Right lung (tissue), 5 donors: Measurements from ENCODE around the gene COL18A1. TPM values are rescaled to one million over a fixed set of nuclear protein-coding genes. Genes with fewer than 3 reads are reported as not detected.
"Not testable (repeated sequence)": the region's sequence is repeated elsewhere in the genome, so short reads cannot be mapped to it uniquely, and the experiment has no call there.

ENCODE experiments used
- DNase-seq, 2 donors: peaks; one replicate each; pipeline ENCODE4 v3.0.0-alpha.2; 2013
- polyA plus RNA-seq, 5 donors: library from polyadenylated mRNA; unstranded; fragments of 120-200 nt; gene quantifications; one replicate each; pipeline versions ENCODE4 v1.2.1 to v1.2.3, GENCODE V29; 2013; ENCODE audit warnings: inconsistent platforms in 1 of 5, low replicate concordance in 1 of 5; ENCODE audit not compliant: insufficient read length in 5 of 5, insufficient read depth in 1 of 5

The COL18A1 gene
- polyA plus RNA-seq, 5 donors: 31.9 to 103 (median 57.3) TPM

DNA sequence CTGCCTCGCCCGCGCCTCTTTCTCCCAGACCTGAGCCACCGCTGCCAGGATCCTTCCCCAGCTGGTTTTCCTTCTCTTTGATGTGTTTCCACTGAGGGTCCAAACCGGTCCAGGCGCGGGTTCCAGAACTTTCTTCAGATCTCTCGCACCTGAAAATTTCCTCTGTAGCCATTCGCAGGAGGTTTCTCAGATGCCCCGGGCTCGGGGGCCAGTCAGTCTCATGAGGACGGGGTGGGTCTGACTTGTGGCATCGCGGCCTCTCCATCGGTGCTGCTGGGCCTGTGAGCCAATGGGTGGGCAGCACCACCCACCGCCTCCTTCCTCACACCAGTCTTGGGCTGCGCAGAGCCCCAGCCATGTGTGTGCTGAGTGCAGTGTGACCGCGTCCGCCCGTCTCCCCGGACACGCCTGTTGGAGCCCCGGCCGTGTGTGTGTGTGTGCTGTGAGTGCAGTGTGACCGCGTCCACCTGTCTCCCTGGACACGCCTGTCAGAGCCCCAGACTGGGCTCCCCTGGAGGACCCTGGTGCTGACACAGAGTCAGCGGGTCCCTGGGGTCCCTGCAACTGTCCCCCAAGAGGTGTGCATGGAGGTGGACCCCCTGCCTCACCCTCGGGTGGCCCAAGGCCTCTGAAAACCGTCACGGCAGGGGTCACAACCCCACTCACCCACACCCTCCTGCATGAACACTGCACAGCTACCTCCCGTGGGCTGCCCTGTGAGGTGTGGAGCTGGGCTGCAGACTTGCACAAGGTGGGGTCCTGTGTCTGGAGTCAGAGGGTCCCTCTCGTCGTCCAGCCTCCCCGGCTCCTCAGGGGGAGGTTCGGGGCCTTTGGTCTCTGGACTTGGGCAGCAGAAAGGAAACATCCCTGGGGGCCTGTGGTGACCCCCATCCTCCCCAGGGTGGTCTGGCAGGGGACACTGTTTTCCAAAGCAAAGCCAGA is 20.2 kb downstream of the COL18A1 start:
- DNase-seq: no peak

DNA sequence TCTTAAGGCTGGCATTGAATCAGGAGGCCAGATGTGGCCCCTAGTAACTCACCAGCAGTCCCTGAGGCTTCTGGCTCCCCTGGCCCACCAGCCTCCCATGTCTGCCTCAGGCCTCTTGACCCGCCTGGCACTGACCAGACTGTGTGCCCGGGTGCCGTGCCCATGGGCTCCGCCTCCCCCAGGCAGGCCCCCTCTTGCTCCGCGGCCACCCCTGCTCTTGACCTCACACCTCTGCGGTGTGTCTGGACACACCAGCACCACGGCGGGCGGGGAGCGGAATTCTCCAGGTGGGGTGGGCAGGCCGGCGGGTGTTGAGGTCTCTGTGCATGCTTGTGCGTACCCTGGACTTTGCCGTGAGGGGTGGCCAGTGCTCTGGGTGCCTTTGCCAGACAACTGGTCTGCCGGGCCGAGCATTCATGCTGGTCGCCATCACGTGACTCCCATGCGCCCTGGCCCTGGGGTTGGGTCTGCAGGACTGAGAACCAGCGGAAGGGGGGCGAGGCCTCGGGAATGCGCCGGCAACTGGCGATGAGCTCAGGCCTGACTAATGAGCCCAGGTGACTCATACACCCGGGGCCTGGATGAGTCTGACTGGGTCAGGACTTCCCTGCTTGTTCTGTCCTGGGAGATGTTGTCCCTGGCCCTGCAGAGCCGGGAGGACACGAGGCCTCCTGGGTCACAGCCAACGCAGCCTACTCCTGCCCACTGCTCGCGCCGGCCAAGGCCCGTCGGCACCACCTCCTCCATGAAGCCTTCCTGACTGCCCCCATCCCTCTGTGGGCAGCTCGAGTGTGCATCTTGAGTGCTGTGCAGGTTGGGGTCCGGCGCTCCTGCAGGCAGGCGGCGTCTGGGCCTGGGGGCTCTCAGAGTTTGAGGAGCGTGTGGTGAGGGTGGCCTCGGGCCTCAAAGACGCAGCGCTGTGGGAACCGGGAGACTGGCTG is 22.6 kb downstream of the COL18A1 start:
- no peak for DNase-seq

DNA sequence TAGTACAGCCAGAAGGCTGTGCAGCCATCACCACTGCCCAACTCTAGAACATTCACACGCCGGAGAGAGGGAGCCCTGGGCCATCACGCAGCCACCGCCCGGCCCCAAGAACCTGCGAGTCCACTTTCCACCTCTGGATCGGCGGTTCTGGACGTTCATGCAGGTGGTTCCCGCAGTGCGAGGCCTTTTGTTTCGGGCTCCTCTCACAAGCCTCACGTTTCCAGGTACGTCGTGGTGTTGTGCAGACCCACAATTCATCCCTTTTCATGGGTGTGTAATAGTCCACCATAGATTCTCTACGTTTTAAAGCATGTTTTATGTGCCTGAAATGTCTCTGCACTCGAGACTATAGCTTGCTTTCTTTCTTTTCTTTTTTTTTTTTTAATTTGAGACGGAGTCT is 23.6 kb downstream of the COL18A1 start:
- no peak for DNase-seq

DNA sequence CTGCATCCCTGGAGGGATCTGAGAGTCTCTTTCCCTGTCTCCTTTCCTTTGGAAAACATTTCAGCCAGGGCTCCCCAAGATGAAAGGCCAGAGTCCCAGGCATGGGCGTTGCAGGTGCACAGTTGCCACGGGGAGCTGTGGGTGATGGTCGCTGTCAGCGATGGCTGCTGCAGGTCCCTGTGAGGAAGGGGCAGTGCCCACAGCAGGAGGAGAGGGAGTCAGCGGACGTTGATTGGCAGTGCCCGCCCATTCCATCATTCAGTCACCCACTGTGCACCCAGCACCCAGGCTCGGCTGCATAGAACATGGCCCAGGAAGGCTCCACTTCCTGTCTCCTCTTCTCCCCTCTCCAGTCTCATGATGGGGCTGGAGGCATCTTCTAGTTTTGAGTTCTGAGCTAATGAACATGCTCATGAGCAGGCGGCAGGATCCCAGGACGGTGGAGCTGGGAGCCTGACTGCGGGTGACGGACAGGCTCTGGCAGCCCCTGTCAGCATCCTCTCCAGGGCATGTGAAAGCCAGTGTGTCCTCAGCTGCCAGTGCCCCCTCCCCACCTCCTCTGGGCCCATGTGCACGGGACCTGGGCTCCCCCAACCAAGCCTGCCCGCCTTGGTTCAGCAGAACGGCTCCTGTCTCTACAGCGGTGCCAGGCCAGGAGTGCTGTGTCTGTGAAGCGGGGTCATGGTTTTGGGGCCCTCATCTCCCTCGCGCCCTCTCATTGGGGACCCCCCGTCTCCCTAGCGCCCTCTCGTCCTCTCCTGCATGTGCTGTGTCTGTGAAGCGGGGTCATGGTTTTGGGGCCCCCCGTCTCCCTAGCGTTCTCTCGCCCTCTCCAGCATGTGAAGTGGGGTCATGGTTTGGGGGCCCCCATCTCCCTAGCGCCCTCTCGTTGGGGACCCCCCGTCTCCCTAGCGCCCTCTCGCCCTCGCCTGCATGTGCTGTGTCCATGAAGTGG is 24.5 kb downstream of the COL18A1 start:
- DNase-seq: no peak

DNA sequence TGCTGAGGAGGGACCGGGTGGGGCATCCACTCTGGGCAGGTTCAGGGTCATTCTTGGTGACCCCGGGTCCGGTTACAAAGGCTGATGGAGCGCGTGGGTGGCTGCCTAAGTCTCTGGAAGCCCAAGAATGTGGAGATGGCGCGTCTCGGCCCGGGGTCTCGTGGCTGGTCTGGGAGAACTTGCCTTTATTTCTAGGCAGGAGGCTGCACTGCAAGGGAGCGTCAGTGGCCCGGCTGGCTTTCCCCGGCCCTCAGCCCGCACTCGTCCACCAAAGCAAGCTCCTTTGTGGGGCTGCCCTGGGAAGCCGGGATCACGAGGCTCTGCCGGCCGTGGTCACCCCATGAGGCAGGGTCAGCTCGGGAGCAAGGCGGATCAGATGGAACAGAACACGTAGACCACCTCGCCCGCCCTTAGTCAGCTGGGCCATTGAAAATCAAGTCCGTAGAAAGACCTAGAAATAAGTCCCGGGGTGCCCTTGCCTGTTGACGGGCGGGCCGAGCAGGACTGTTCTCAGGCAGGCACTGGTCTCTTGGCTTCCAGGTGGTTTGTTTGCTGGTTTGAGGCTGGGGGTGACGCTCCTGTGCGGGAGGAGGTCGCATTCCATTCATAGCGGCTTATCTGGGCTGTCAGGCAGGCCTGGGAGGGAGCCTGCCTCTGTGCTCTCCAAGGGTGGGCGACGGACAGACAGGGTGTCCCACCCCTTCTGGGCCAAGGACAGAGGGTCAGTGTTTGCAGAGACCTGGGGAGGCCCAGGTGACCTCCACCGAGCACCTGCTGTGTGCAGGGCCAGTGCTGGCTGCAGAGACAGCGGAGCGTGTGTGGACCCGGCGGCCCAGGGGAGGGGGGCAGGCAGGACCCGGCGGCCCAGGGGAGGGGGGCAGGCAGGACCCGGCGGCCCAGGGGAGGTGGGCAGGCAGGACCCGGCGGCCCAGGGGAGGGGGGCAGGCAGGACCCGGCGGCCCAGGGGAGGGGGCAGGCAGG is 25.8 kb downstream of the COL18A1 start:
- DNase-seq: no peak

DNA sequence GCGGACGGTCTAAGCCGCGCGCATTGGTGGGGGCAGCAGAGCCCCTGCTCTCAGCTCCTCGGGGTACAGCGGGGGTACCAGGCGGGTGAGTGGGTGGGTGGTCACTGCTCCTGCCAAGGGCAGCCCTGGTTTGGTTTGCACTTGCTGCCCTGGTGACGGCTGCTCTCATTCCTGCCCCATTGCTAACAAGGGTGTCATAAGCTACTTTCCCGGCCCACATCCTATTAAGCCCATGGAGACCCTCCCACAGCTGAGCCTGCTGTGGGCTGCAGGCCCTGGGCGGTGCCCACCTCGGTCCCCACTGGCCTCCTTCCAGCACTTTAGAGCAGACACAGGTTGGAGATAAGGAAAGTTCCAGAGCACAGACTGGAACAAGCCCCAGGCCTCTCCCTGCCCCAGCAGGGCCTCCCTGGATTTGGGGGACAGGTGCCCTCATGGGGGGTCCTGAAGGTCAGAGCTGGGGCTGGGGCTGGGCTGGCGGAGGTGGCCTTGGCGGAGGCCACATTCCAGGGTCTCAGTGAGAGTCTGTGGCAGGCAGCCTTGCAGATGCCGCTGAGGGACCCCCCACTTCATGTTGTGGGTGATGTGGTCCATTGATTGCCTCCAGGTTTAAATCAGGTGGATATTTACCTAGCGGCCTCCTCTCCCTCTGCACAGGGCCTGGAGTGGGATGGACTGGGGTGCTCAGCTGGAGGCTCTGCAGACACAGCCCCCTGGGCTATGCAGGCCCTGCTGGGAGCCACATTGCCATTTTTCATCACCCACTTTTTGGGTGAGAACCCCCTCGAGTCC is 27.0 kb downstream of the COL18A1 start:
- no peak for DNase-seq

DNA sequence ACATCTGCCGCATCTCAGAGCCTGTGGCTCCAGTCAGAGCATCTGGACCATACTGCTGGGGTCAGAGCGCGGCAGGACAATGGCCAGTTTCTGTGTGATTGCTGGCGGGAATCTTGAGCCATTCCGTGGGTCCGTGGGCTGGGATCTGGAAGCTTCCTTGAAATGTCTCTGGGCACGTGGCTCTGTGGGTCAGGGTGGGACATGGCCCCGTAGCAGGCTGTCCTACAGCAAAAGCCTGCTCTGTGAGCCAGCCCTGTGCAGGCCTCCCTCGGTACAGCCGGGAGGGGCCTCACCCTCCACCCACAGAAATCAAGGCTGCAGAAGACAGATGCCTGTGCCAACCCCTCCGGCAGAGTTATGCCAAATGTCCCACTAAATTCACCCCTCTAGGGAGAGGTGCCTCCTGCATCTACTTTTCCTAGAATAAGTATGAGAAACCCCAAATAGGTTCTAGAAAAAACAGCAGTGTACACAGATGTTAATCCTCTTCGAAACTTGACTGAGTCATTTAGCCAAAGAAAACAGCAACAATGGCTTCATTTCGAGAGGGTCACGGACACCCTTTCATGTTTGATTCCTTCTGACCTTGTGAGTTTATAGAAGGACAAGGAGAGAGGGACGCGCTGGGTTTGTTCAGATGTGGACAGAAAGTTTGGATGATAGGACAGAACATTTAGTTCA is 27.8 kb downstream of the COL18A1 start:
- DNase-seq: no peak

DNA sequence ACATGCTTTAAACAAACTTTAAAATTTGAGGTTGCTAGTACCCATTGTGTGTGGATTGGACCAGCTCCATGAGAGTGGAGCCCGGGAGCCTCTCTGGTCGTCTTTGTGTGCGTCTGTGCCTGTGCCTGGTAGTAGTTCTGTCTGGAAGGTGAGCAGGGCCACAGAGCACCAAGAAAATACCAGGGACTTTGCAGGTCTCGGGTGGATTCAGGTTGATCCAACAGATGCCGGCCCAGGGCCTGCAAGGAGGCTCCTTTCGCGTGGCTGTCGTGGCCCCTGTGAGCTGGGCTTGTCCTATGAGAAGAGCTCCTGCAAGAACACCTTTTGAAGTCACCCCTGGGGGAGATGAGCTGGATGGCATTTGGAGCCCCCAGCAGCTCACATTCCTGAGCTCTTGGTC is 28.3 kb downstream of the COL18A1 start:
- no peak for DNase-seq

DNA sequence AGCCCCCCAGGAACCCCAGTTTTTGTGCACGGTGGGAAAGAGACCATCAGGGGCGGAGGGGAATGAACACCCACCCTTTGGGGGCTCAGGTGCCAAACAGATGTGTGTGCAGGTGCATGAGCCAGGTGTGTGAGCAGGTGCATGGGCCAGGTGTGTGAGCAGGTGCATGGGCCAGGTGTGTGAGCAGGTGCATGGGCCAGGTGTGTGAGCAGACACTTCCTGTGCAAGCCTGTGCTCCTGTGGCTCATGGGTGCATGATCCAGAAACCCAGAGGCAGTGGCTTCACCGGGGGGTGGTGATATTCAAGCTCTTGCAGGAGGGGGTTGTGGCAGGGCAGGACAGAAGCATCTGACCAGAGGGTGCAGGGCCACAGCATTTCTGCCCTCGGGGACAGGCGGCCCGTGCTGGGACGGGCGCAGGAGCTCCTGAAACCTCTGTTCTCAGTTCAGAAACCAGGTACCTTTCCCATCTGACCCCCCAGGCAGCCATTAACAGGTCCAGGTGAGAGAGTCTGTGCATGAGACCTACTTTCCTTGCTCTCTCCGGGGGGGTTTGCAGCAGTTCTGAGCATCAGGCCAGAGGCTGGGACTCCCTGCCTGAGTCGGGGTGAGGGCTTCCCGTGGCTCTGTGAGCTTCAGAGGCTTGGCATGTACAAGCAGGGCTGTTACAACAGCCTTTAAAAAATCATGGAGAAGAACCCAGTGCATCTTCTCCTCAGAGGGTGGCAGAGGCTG is 29.1 kb downstream of the COL18A1 start:
- DNase-seq: no peak

DNA sequence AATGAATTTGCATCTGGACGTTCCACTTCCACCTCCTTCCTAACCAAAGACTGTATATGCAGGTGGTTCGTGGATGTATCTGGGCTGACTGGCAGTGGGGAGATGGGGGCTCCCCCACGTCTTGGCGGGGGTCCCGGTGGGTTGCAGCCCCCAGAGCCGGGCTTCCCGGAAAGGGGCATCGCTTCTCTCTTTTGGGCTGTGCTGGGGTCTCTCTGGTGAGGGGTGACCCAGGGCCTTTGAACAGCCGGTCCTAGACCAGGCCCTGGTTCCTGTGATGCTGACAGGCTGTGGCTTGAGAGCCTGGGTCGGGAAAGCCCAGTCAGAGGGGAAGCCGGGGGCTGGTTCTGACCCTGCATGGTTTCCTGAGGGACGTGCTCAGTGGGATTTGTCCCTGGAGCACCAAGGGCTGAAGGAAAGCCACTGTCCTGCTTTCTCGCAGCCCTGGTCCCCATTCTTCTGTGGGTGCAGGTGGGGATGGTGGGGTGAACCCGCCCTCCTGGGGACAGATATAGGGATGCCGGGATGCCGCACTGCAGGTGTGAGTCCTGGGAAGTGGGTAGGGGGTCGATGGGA is 29.8 kb downstream of the COL18A1 start:
- DNase-seq: no peak

DNA sequence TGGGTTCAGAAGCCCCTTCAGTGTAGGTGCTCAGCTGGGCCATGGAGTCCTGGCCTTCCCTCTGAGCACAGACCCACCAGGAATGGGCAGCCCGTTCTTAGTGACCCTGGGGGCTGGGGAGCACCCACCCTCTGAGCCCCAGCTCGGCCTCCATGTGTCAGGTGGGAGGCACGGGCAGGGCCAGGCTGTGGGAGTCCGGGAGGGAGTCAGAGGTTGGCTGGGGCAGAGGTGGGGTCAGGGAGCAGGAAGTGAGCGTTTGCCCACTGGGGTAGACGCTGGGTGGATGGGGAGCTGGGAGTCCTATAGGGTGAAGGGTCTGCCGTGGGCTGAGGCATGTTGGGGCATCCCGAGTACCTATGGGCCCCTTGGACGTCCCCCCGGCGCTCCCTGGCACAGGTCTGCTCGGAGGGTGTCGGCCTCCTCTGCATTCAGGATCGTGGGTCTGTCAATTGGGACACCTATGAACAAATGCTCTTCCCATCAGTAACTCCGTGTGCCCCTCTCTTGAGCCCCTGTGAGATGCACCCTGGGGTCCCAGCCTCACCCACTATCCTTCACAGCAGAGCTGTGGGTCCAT is 30.5 kb downstream of the COL18A1 start:
- no peak for DNase-seq

DNA sequence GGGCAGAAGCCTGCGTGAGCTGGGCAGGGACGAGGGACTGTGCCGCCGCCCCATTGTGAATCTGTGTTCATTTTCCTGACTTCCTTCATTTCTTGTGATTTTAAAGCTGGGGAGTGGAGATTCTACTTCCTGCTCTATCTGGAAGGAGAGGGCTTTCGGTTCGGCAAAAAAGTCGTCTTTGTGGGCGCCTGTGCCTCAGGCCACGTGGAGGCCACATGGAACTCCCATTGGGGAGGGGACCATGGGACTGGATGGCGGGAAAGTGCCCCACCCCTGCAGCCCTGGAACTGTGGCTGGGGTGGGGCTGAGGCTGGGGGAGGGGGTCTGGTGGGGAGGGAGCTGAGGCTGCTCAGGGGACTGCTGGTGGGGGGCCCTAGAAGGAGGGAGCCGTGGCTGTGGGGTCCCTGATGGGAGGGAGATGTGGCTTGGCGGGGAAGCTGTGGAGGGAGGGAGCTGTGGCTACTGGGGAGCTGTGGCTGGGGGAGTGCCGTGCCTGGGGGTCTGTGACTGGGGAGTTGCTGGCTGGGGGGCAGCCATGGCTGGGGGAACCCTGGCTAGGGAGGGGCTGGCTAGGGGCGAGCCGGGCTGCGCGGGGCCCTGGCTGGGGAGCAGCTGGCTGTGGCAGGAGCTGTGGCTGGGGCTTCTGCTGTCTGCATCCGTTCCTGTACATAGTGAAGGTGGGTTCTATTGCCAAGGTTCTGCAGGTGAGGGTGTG is 31.5 kb downstream of the COL18A1 start:
- no peak for DNase-seq

DNA sequence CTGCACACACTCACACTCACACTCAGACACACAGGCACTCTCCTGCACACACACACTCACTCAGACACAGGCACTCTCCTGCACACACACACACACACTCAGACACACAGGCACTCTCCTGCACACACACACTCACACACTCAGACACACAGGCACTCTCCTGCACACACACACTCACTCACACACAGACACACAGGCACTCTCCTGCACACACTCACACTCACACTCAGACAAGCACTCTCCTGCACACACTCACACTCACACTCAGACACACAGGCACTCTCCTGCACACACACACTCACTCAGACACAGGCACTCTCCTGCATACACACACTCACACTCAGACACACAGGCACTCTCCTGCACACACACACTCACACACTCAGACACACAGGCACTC is 32.9 kb downstream of the COL18A1 start:
- not testable (repeated sequence) for DNase-seq

DNA sequence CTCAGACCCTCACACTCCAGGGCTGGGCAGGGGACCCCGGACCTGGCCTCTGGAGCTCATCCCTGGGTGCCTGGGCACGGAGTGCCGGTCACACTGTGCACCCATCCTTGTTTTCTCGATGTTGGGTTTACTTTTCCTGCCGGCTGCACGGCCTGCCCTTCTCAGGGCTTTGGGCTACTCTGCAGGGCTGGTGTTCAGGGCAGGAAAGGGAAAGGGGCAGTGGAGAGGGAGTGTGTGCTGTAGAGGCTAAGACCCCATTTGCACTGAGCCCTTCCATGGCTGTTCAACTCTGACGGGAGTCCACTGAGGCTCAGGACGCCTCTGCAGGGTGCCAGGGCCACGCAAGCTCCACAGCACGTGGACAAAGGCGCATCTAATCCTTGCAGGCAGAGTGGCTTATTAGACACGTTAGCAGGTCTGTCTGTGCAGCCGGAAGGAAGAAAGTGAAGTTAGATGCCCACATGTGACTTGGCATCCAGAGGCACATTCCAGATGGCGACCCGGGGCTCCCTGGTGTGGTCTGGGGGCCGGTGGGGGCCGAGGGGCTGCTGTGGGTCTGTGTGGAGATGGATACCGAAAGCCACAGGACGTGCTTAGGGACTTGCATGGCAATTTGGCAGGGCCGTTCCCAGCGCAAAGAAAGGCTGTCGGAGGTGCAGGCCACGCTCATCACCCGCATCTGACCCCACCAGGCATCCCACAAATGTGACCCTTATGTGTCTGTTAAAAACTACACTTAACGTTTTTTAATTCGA is 33.6 kb downstream of the COL18A1 start:
- DNase-seq: no peak

DNA sequence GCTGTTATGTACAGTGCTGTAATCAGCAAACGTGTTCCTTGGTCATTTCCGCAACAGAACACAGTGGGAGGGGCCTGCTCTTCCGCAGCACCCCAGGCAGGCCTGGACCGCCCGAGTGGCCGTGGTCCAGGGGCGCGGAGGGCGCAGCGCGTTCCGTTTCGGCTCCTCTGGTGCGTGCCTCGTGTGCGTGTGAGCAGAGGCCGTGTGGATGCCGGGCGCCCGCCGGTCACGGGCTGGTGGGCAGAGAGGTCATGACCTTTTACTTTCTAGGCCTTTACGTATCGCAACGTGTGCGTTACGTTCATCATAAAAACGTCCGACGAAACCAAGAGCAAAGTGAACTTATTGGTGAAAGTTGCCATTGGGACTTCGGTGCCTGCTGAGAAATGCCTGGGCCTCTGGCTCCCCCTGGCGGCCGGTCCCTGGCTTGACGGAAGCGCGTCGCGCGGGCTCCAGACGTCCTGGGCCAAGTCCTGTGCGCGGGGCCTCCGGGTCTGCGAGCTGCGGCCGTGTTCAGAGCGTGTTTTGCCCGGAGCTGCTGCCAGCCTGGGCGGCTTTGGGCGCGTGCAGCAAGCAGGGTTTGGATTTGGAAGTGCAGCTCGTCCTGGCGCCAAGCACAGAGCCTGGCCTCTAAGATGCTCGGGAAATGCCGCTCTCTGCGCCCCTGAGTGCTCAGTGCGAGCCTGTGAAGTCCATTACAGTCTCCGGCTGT is 34.4 kb downstream of the COL18A1 start:
- DNase-seq: peak; percentile 83 to 87
